Stimulated activated CD4-positive, alpha-beta T cell treated with anti-CD3 and anti-CD28 coated beads, Interleukin-4, amount 100 ng/mL, for 24 hours (primary cell): ENCODE data around the gene DPPA4.
"Not testable (repeated sequence)": the region's sequence is repeated elsewhere in the genome, so short reads cannot be mapped to it uniquely, and the experiment has no call there.

ENCODE experiments used
- DNase-seq: peaks from one replicate; pipeline ENCODE4 v3.0.0-alpha.2; 2020

Gene DPPA4

DNA sequence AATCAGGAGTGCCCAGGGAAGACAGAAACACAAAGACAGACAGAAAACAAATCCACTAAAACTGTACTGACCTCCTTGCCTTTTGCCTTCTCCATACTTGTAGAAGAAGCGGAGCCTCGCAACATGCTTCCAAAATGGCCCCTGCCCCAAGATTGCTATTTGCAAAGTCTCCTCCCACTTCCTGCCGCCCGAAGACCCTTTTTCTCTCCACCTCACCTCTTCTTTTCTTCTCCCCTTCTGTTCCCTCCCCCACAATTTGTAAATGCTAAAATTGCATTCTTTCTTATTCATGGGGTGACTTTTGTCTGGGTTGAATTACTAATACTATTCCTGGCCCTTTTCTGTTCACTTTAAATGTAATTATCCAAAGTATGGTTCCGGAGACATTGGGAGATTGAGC lies at the start of gene DPPA4:
Gene DPPA4 (minus strand): TSS at position 154 of the 400 bp plus-strand sequence. CDS start 29 bp downstream, at position 125.
- no peak for DNase-seq

GRCh38 chr3:109385442-109386318 lies 48.3 kb upstream of the DPPA4 start:
- DNase-seq = no peak

DNA sequence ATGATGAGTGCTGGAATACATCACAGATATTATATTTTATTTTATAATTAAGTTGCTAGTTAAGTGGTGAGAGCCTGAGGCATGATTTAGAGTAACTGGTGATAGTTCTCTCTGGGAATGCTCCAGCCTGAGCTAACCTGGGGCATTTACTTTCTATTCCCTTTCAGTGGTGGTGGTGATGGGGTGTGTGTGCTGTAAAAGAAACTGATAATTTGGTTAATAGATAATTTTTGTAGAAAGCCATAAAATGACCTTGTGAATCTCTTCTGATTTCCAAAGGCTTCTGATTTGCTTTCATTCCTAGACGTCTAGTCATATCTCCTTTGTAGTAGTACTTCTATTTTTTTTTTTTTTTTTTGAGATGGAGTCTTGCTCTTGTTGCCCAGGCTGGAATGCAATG lies 46.8 kb upstream of the DPPA4 start:
- DNase-seq = no peak

- no peak for DNase-seq
These were observed 45.2 kb upstream of the DPPA4 start for GRCh38 chr3:109382588-109382987.

GRCh38 chr3:109375975-109376374 lies 38.6 kb upstream of the DPPA4 start:
- DNase-seq = no peak

DNA sequence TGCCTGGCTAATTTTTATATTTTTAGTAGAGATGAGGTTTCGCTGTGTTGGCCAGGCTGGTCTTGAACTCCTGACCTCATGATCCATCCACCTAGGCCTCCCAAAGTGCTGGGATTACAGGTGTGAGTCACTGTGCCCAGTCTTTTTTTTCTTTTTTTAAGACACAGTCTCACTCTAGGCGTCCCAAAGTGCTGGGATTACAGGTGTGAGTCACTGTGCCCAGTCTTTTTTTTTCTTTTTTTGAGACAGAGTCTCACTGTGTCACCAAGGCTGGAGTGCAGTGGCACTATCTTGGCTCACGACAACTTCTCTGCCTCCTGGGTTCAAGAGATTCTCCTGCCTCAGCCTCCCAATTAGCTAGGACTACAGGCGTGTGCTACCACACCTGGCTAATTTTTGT lies 37.1 kb upstream of the DPPA4 start:
- not testable (repeated sequence) for DNase-seq

- no peak for DNase-seq
These were observed 36.6 kb upstream of the DPPA4 start for GRCh38 chr3:109373933-109374332.

DNA sequence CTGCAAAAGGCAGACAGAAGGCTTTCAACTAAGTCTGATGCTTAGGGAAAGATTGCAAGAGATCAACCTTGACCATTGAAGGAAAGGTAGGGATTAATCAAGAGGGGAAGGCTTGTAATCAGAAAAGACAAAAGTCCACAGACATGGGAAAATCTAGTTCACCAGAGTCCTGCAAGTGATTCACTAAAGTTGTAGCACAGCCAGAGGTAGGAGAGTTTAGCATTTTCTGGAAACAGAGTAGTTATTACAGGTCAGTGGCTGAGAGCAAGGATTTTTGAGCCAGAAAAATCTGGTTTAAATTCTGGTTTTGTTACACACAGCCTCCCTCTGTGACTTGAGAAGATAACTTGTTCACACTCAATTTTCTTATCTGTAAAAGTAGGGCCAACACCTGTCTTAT lies 35.3 kb upstream of the DPPA4 start:
- no peak for DNase-seq

DNA sequence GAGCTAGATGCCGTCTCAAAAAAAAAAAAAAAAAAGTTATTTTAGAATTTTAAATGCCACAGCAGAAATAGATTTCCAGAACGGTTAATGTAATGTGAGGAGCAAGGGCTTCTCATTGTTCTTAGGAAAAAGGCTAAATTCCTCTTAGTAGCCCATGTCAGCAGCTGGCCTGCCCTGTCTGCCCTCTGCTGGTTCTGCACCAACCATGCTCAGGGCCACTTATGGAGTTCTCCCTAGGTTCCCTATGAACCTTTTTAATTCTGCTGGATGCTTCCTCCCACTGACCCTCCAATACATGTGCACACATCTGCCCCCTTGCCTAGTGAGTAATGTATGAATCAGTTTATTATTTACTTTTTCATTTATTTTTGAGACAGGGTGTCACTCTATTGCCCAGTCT lies 32.2 kb upstream of the DPPA4 start:
- no peak for DNase-seq

GRCh38 chr3:109364088-109364487 lies 26.7 kb upstream of the DPPA4 start:
- DNase-seq = no peak

DNA sequence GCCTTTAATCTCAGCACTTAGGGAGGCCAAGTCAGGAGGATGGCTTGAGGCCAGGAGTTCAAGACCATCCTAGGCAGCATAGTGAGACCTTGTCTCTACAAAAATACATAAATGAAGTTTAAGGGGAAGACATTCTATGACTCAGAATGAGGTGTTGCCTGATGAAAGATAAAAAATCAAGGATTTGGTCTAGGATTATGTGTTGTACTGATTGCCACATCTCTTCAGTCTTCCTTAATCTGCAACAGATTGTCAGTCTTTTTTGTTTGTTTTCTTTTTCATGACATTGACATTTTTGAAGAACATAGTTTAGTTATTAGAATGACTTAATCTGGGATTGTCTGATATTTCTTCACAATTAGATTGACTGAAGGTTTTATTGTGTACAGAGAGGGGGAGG lies 26.3 kb upstream of the DPPA4 start:
- no peak for DNase-seq

- no peak for DNase-seq
These were observed 25.5 kb upstream of the DPPA4 start for GRCh38 chr3:109362823-109363222.

- DNase-seq = not testable (repeated sequence)
These were observed 21.5 kb upstream of the DPPA4 start for GRCh38 chr3:109358809-109359208.

GRCh38 chr3:109356442-109357155 lies 19.3 kb upstream of the DPPA4 start:
- no peak for DNase-seq

DNA sequence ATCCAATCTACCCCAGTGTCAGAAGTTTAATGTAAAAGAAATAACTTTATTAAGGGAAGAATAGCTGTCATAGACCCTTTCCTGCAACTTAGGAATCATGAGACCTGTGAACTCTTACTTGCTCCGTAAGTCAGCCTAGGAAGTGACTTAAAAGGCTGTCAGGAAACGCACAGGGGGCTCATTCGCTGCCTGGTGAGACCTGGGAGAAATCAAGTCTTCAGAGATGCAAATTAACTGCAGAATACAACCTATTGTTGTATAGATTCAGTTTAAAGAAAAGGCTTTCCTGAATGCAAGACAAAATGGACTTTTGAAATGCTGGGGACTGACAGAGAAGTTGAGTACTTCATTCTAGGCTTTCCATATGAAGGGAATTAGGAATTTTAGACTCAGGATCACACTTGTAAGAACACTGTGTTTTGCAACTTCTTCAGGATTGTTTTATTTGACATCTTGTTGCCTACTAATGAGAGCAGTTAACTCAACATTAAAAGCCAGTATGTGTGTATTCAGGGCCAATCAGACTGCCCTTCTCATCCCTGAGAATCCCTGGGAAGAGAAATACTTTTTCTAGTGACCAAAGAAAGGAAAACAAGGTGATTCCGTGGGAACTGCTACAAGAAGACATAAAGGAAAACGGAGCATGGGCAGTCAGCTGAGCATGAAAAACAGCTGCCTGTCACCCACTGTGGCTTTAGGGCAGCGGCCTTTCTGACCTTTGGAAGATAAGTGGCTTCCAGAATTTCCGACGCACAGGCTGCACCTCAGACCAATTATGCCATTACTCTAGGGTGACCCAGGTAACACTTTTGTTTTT lies 18.5 kb upstream of the DPPA4 start:
- no peak for DNase-seq

- DNase-seq = no peak
These were observed 15.7 kb upstream of the DPPA4 start for GRCh38 chr3:109353057-109353456.

DNA sequence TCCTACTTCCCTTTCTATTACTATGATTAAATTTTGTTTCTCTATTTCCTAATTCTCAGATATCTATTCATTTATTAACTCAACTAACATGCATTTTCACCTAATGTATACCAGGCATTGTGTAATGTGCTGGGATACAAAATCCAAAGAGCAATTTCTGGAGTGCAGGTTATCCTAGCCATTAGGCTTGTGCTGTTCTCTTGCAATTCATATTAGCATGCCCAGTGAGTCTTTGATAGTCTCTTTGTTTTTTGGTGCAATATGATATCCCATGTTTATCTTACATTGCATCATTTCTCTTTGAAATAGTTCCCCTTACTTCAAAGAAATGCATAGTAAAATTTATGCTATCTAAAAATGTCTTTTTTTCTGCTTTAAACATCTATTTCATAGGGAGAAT lies 13.9 kb upstream of the DPPA4 start:
- no peak for DNase-seq

DNA sequence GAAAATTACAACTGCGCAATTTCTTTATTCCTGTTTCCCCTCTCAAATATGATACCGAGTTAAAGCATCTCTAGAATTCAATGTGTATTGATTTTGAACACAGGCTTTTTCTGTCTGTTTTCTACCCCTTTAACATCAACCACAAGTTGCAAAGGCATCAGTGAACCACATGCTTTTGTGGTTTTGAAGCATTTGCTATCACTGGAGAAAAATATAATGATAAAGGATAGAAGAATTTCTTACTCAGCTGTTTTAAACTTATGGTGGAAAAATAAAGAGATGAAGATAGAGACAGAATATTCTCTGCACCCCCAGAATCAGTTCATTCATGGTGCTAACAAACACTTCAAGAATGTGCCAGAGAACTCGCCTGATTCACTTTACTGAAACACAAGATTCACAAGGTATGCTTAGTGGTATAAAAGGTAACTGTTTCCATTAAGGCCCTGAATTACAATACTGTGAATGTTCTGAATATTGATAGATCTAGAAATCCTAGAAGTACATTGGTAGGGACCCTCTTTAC lies 9.5 kb upstream of the DPPA4 start:
- no peak for DNase-seq

- no peak for DNase-seq
These were observed 8.8 kb upstream of the DPPA4 start for GRCh38 chr3:109346099-109346498.

DNA sequence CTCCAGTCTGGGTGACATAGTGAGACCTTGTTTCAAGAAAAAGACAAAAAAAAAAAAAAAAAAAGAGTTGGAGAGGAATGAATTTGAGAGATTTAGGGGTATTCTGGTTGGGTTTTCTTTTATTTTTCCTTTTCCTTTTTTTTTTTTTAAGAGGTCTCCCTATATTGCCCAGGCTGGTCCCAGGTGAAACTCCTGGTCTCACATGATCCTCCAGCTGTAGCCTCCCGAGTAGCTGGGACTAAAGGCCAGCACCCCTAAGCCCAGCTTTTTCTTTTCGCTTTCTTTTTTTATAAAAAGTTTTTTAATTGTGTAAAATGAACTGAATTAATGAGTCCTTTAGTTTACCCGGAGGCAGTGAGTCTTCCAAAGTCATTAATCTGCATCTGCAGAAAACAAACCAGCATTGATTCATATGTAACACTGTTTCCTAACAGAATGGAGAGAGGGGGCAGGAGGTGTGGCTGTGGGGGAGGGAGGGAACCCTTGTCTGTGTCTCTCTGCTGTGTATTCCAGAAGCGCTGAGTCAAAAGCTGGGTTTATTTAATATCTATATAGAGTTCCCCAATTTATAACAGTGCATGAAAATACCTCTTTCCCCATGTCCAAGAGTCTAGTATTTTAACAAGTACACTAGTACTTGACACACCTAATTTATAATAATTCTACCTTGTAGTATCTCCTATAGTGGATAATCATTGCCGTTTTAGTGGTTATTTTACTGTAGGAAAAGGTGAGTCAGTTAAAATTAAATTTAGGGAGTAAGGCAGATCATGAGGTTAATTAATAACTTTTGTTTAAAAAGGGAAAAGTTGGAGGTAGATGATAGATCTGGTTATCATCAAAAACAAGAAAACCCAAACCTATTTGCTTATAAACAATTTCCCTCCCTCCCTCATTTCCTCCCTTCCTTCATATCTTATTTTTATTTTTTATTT lies 2.6 kb upstream of the DPPA4 start:
- DNase-seq = no peak

GRCh38 chr3:109339197-109339596 lies 1.9 kb upstream of the DPPA4 start:
- no peak for DNase-seq

DNA sequence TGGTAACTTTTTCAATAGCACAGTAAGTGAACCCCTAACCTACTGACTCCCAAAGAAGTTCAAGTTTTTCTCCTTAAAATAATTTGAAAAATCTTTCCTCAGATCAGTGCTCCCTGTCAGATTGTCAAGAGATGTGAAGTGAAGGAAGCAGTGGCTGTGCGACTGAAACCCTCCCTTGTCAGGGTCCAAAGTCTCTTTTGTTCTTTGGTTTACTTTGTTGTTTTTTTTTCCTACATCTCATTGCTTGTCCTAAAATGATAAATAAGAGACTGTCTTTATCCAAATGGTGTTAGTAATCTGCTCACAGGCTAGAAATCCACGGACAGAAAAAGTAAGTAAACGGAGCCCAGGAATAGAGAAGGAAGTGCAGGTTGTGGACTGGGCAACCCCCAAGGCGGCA lies 976 bp upstream of the DPPA4 start:
- no peak for DNase-seq
